Measurements from ENCODE around the gene LGALS4. TPM values are rescaled to one million over a fixed set of nuclear protein-coding genes. Genes with fewer than 3 reads are reported as not detected.

Gene LGALS4
- polyA plus RNA-seq, 1 of the 3 experiments (the other 2 are of a cell fraction): 0.21 TPM

DNA sequence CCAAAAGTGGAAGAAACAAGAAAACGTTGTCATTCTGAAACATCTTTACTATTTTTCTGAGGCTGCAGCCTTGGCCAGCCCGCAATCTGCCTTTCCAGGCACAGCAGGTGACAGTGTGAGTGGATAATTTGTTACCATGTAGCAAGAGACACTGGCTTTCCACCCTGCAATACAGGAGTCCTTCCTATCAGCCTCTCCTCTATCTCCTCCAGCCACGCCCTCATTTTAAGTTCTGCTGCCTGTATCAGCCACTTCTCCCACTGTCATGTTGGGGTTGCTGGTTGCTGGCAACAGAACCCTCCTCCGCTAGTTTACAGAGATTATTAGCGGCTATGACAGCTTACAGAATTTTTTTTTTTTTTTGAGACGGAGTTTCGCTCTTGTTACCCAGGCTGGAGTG is 31.7 kb downstream of the LGALS4 start:
- H3K9me3 ChIP-seq: no peaks in the 10 kb centered on the region
- no peaks in the 10 kb centered on the region for H3F3A ChIP-seq (replicated peaks; ENCODE audit: insufficient read depth)
- H3K9me2 ChIP-seq: no peaks in the 10 kb centered on the region
- H3K79me2 ChIP-seq (ENCODE audit: insufficient read depth): no peaks in the 10 kb centered on the region
- 71% methylated on average over 7 of the region's 7 CpGs for WGBS (ENCODE audit: low lambda C conversion rate)
- ChIA-PET CTCF (interaction anchor here (1.2 kb wide), 1 partner anchor 149 kb away, joined by 3 read pairs; the partner anchor contains the start of genes MRPS12 and SARS2), POLR2A (no interaction called here)
- no peaks in the 10 kb centered on the region for H3K27me3 ChIP-seq (ENCODE audit: insufficient read depth)
- no peak overlapping the region for H2AFZ ChIP-seq (ENCODE audit: low read depth)
- TF ChIP-seq, protein P1, sequence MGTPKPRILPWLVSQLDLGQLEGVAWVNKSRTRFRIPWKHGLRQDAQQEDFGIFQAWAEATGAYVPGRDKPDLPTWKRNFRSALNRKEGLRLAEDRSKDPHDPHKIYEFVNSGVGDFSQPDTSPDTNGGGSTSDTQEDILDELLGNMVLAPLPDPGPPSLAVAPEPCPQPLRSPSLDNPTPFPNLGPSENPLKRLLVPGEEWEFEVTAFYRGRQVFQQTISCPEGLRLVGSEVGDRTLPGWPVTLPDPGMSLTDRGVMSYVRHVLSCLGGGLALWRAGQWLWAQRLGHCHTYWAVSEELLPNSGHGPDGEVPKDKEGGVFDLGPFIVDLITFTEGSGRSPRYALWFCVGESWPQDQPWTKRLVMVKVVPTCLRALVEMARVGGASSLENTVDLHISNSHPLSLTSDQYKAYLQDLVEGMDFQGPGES (IDR thresholded peaks at IDR 0.05; ENCODE audit: low read depth, low read length): no peak
- no peak overlapping the region for H3K9ac ChIP-seq
- no peak overlapping the region for H3K4me2 ChIP-seq
- no peak for DNase-seq
- H3K4me3 ChIP-seq (ENCODE audit: low read depth in 2 of 2, low read length in 1 of 2): no peak overlapping the region
- H4K20me1 ChIP-seq (ENCODE audit: insufficient read depth): no peaks in the 10 kb centered on the region
- no peaks in the 10 kb centered on the region for H3K36me3 ChIP-seq (replicated peaks in 1 of 2; ENCODE audit: control insufficient read depth in 1 of 2, insufficient read depth in 2 of 2, low read length in 1 of 2)
- H3K4me1 ChIP-seq (ENCODE audit: control insufficient read depth in 1 of 2, insufficient read depth in 2 of 2, low read depth in 1 of 2, low read length in 1 of 2): no peaks in the 10 kb centered on the region
- H3K27ac ChIP-seq (ENCODE audit: low read depth in 2 of 2, low read length in 1 of 2): no peak overlapping the region

DNA sequence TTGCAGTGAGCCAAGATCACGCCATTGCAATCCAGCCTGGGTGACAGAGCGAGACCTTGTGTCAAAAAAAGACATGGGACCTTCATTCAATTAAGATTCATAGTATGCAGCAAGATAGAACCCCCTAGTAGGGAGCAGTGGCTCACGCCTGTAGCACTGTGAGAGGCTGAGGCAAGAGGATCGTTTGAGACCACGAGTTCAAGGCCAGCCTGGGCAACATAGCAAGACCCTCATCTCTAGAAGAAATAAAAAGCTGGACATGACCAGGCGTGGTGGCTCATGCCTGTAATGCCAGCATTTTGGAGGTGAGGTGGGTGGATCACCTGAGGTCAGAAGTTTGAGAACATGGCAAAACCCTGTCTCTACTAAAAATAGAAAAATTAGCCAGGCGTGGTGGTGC is 32.3 kb downstream of the LGALS4 start:
- 67% methylated on average over 7 of the region's 7 CpGs for whole genome bisulfite sequencing (ENCODE audit: low lambda C conversion rate)
- CTCF ChIA-PET: interaction anchor here (1.2 kb wide), 1 partner anchor 150 kb away, joined by 3 read pairs; the partner anchor contains the start of genes MRPS12 and SARS2

More for the DNA sequence above, 32.3 kb downstream of the LGALS4 start:
- Histone ChIP-seq H3K27me3 (ENCODE audit: insufficient read depth) (no peaks in the 10 kb centered on the region), H3K4me1 (ENCODE audit: control insufficient read depth in 1 of 2, insufficient read depth in 2 of 2, low read depth in 1 of 2, low read length in 1 of 2) (no peaks in the 10 kb centered on the region), H3K9me2 (no peaks in the 10 kb centered on the region), H3K27ac (ENCODE audit: low read depth in 2 of 2, low read length in 1 of 2) (no peak overlapping the region), H3K4me3 (ENCODE audit: low read depth in 2 of 2, low read length in 1 of 2) (no peak overlapping the region), H3K4me2 (no peak overlapping the region), H2AFZ (ENCODE audit: low read depth) (no peak overlapping the region), H3K79me2 (ENCODE audit: insufficient read depth) (no peaks in the 10 kb centered on the region), H3K9me3 (no peaks in the 10 kb centered on the region), H3K9ac (no peak overlapping the region), H3K36me3 (replicated peaks in 1 of 2; ENCODE audit: control insufficient read depth in 1 of 2, insufficient read depth in 2 of 2, low read length in 1 of 2) (no peaks in the 10 kb centered on the region), H4K20me1 (ENCODE audit: insufficient read depth) (no peaks in the 10 kb centered on the region), H3F3A (replicated peaks; ENCODE audit: insufficient read depth) (no peaks in the 10 kb centered on the region)
- POLR2A ChIA-PET: no interaction called here
- TF ChIP-seq CHD2 (IDR thresholded peaks at IDR 0.05; ENCODE audit: low read length, partially characterized antibody): no peak
- TF ChIP-seq SIN3A (IDR thresholded peaks at IDR 0.05; ENCODE audit: borderline replicate concordance, low read depth, low read length): no peak
- no peak for TF ChIP-seq TCF12 (IDR thresholded peaks at IDR 0.05)
- no peak for TF ChIP-seq EP300 (IDR thresholded peaks at IDR 0.05; ENCODE audit: borderline replicate concordance in 1 of 2, low read depth in 1 of 2, low read length in 1 of 2)
- no peak for TF ChIP-seq GABPA (IDR thresholded peaks at IDR 0.05; ENCODE audit: low read depth)
- TF ChIP-seq, protein P2, sequence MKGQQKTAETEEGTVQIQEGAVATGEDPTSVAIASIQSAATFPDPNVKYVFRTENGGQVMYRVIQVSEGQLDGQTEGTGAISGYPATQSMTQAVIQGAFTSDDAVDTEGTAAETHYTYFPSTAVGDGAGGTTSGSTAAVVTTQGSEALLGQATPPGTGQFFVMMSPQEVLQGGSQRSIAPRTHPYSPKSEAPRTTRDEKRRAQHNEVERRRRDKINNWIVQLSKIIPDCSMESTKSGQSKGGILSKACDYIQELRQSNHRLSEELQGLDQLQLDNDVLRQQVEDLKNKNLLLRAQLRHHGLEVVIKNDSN (IDR thresholded peaks at IDR 0.05; ENCODE audit: borderline replicate concordance, low read depth): no peak
- TF ChIP-seq RXRA (IDR thresholded peaks at IDR 0.05; ENCODE audit: borderline replicate concordance, low read depth): no peak
- no peak for TF ChIP-seq ELF1 (IDR thresholded peaks at IDR 0.05)
- TF ChIP-seq, protein P3, sequence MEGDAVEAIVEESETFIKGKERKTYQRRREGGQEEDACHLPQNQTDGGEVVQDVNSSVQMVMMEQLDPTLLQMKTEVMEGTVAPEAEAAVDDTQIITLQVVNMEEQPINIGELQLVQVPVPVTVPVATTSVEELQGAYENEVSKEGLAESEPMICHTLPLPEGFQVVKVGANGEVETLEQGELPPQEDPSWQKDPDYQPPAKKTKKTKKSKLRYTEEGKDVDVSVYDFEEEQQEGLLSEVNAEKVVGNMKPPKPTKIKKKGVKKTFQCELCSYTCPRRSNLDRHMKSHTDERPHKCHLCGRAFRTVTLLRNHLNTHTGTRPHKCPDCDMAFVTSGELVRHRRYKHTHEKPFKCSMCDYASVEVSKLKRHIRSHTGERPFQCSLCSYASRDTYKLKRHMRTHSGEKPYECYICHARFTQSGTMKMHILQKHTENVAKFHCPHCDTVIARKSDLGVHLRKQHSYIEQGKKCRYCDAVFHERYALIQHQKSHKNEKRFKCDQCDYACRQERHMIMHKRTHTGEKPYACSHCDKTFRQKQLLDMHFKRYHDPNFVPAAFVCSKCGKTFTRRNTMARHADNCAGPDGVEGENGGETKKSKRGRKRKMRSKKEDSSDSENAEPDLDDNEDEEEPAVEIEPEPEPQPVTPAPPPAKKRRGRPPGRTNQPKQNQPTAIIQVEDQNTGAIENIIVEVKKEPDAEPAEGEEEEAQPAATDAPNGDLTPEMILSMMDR (IDR thresholded peaks at IDR 0.05): no peak
- no peak for TF ChIP-seq SMC3 (IDR thresholded peaks at IDR 0.05; ENCODE audit: low read depth, low read length)
- no peak for TF ChIP-seq POLR2AphosphoS5 (IDR thresholded peaks at IDR 0.05; ENCODE audit: low read depth, low read length)
- TF ChIP-seq MEF2A (IDR thresholded peaks at IDR 0.05; ENCODE audit: borderline replicate concordance, low read depth): no peak
- TF ChIP-seq, protein P4, sequence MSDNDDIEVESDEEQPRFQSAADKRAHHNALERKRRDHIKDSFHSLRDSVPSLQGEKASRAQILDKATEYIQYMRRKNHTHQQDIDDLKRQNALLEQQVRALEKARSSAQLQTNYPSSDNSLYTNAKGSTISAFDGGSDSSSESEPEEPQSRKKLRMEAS (IDR thresholded peaks at IDR 0.05; ENCODE audit: low read depth): no peak
- TF ChIP-seq, protein P1 (IDR thresholded peaks at IDR 0.05; ENCODE audit: low read depth, low read length): no peak
- no peak for TF ChIP-seq RFX5 (IDR thresholded peaks at IDR 0.05; ENCODE audit: low read length)
- TF ChIP-seq, protein P5, sequence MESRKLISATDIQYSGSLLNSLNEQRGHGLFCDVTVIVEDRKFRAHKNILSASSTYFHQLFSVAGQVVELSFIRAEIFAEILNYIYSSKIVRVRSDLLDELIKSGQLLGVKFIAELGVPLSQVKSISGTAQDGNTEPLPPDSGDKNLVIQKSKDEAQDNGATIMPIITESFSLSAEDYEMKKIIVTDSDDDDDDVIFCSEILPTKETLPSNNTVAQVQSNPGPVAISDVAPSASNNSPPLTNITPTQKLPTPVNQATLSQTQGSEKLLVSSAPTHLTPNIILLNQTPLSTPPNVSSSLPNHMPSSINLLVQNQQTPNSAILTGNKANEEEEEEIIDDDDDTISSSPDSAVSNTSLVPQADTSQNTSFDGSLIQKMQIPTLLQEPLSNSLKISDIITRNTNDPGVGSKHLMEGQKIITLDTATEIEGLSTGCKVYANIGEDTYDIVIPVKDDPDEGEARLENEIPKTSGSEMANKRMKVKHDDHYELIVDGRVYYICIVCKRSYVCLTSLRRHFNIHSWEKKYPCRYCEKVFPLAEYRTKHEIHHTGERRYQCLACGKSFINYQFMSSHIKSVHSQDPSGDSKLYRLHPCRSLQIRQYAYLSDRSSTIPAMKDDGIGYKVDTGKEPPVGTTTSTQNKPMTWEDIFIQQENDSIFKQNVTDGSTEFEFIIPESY (IDR thresholded peaks at IDR 0.05; ENCODE audit: borderline replicate concordance, low read depth): no peak
- TF ChIP-seq FOXJ3 (CRISPR knock-in tag; IDR thresholded peaks at IDR 0.05): no peak
- no peak for TF ChIP-seq RAD21 (IDR thresholded peaks at IDR 0.05; ENCODE audit: low read length)
- no peak for DNase-seq
